Colonic mucosa (tissue), 4 donors: ENCODE measurements around the gene BRPF3. TPM values are rescaled to one million over a fixed set of nuclear protein-coding genes. Genes with fewer than 3 reads are reported as not detected.

Experiments
- DNase-seq: peaks from one replicate; pipeline ENCODE4 v3.0.0-alpha.2; 2020
- H3K27ac ChIP-seq: fragments of 200-600 bp; one replicate; pipeline ENCODE4 v1.8.0; 2021
- H3K27me3 ChIP-seq: fragments of 200-600 bp; one replicate; pipeline ENCODE4 v1.8.0; 2021
- H3K36me3 ChIP-seq: fragments of 200-600 bp; one replicate; pipeline ENCODE4 v1.8.0; 2021
- H3K4me1 ChIP-seq: fragments of 200-600 bp; one replicate; pipeline ENCODE4 v1.8.0; 2021; ENCODE audit warnings: mild to moderate bottlenecking
- H3K4me3 ChIP-seq: fragments of 200-600 bp; one replicate; pipeline ENCODE4 v1.8.0; 2021
- H3K9ac ChIP-seq, 2 donors: one replicate each; pipeline ENCODE4 v1.7.0; 2013; ENCODE audit warnings: control low read depth in 2 of 2, low read depth in 2 of 2, low read length in 2 of 2
- H3K9me3 ChIP-seq: fragments of 200-600 bp; one replicate; pipeline ENCODE4 v1.8.0; 2021
- intact Hi-C: fragments of 100-400 bp; cut with DNase I; formaldehyde crosslinking; loops from one replicate; pipeline ENCODE4 v1.14.1; 2022
- total RNA-seq, 2 donors: library from RNA; stranded (reverse); fragmentation: NEBNext Ultra II Directional in 1 of 2; extraction: Animal tissue kit (Norgen Biotek cat#: 25700) in 1 of 2; gene quantifications; one replicate each; pipeline ENCODE4 v1.2.1, GENCODE V29; 2021
- TF ChIP-seq, protein P1 (sequence below): fragments of 200-600 bp; IDR thresholded peaks from one replicate; pipeline ENCODE4 v1.8.0; 2022; ENCODE audit warnings: antibody characterized with exemption, mild to moderate bottlenecking
- donor health status: healthy.
- donor health status: DM: no; HTN: no; CAD: no.
- donor health status: DM: no; HTN: no; CAD: no.

Gene BRPF3
- total RNA-seq, 2 donors from 2014 or later = 61.3 to 68.2 TPM

DNA sequence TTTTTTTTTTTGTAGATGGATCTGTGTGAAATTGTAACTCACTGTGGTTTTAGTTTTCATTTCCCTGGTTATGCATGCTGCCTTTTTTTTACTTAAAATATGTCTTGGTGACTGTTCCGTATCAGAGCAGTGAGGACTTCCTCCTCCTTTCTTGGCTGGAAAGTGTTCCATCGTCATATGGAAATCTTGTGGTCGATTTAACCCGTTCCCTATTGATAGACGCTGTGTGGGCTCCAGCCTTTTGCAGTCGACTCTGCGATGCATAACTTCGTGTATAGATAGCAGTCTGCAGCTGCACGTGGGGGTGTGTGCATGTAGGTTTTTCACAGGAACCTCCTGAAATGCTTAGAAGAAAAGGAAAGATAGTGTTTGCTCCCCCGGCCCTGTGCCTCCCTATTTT is 45.2 kb downstream of the BRPF3 start:
- no peak overlapping the region for H3K27ac ChIP-seq
- H3K9ac ChIP-seq = no peak overlapping the region
- H3K4me1 ChIP-seq = peaks cover 4% of the 10 kb centered on the region
- DNase-seq = no peak
- intact Hi-C loops = no loop called here
- no peaks in the 10 kb centered on the region for H3K27me3 ChIP-seq
- H3K9me3 ChIP-seq = no peaks in the 10 kb centered on the region
- no peaks in the 10 kb centered on the region for H3K36me3 ChIP-seq
- TF ChIP-seq, protein P1, sequence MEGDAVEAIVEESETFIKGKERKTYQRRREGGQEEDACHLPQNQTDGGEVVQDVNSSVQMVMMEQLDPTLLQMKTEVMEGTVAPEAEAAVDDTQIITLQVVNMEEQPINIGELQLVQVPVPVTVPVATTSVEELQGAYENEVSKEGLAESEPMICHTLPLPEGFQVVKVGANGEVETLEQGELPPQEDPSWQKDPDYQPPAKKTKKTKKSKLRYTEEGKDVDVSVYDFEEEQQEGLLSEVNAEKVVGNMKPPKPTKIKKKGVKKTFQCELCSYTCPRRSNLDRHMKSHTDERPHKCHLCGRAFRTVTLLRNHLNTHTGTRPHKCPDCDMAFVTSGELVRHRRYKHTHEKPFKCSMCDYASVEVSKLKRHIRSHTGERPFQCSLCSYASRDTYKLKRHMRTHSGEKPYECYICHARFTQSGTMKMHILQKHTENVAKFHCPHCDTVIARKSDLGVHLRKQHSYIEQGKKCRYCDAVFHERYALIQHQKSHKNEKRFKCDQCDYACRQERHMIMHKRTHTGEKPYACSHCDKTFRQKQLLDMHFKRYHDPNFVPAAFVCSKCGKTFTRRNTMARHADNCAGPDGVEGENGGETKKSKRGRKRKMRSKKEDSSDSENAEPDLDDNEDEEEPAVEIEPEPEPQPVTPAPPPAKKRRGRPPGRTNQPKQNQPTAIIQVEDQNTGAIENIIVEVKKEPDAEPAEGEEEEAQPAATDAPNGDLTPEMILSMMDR = no peak
- no peak overlapping the region for H3K4me3 ChIP-seq

DNA sequence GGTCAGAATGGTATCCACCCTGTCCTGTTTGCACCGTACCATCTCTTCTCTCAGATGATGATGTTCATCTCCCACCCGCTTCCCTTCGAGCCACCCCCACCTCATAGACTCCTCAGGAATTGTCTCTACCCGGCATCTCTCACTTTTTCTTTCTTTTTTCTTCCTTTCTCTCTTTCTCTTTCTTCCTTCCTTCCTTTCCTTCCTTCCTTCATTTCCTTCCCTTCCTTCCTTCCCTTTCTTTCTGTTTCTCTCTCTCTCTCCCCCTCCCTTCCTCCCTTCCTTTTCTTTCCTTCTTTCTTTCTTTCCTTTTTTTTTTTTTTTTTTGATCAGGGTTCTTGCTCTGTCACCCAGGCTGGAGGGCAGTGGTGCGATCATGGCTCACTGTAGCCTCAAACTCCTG is 45.6 kb downstream of the BRPF3 start:
- Histone ChIP-seq H3K4me1 (peaks cover 4% of the 10 kb centered on the region), H3K9me3 (no peaks in the 10 kb centered on the region), H3K27me3 (no peaks in the 10 kb centered on the region), H3K36me3 (no peaks in the 10 kb centered on the region), H3K4me3 (no peak overlapping the region), H3K27ac (no peak overlapping the region), H3K9ac (no peak overlapping the region)
- intact Hi-C loops = no loop called here
- no peak for DNase-seq
- TF ChIP-seq, protein P1 = no peak

DNA sequence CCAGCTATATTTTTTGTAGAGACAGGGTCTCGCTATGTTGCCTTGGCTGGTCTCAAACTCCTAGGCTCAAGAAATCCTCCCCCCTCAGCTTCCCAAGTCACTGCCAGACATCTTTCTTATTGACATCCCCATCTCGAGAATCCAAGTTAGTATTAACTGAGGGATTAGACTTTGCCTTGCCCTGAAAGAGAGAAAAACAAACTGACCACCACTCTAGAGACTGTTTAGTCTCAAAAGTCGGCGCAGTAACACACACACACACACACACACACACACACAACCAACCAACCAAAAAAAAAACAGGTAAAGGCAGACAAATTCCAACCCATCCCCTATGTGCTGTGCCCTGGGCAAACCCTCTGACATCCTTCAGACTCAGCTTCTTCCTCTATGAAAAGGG is 46.1 kb downstream of the BRPF3 start:
- H3K27me3 ChIP-seq = no peaks in the 10 kb centered on the region
- intact Hi-C loops = no loop called here
- no peaks in the 10 kb centered on the region for H3K9me3 ChIP-seq
- no peak for DNase-seq
- H3K4me1 ChIP-seq = peaks cover 4% of the 10 kb centered on the region
- no peak overlapping the region for H3K4me3 ChIP-seq
- no peak overlapping the region for H3K9ac ChIP-seq
- H3K27ac ChIP-seq = no peak overlapping the region
- TF ChIP-seq, protein P1 = no peak
- no peaks in the 10 kb centered on the region for H3K36me3 ChIP-seq

DNA sequence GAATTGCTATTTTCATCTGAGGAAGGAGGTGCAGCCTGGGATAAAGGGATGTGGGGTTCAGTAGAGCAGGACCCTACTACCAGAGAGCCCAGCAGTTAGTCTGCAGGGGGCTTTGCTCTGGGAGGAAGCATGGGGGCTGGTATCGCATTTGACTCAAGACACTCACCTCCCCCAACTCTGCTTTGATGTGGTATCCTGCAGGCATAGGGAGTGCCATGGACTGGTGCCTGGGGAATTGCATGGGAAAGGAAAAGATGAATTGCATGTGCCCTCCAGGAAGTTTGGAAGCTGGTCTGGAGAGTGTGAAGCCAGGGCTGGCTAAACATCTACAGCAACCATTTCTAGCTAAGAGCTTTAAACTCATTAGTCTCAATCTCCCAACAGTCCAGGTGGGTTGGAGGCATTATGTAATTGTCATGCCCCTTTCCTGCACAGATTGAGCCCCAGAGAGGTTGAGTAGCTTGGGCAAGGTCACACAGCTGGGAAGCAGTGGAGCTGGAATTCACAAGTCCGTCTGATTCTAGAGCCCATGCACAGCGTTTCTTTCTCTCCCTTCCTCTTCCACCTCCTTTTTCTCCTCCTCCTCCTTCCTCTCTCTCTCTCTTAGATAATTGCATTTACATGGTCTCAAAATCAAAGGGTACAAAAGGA is 47.1 kb downstream of the BRPF3 start:
- Histone ChIP-seq H3K27ac (no peak overlapping the region), H3K4me3 (no peak overlapping the region), H3K9ac (no peak overlapping the region), H3K36me3 (no peaks in the 10 kb centered on the region), H3K4me1 (peaks cover 7% of the 10 kb centered on the region), H3K27me3 (no peaks in the 10 kb centered on the region), H3K9me3 (no peaks in the 10 kb centered on the region)
- no peak for DNase-seq
- TF ChIP-seq, protein P1 = no peak
- intact Hi-C loops = no loop called here

DNA sequence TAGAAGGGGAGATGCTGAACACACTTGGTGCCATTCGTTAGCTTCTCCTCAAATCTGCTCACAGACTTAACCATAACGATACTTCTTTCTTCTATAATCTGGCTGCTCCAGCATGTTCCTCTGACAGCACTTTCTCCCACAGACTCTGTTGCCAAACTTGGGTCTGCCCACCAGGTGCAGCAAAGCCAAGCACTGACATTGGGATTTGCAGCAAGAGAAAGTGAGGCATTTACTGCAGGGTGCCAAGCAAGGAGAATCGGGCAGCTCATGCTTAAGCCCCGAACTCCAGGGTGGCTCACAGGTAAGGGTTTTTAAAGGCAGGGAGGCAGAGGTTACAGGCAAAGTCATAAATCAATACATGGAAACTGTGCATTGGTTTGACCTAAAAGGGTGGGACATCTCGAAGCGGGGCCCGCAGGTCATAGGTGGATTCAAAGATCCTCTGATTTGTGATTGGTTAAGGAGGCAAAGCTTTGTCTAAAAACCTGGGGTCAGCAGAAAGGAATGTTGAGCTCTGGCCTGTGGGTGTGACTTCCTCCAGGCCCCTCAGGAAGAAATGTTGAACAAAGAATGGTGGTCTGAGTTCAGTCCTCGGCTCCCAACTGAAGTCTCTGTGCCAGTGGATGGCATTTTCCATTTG is 48.2 kb downstream of the BRPF3 start:
- no peak overlapping the region for H3K9ac ChIP-seq
- intact Hi-C loops = no loop called here
- no peaks in the 10 kb centered on the region for H3K36me3 ChIP-seq
- H3K4me3 ChIP-seq = no peak overlapping the region
- H3K27ac ChIP-seq = no peak overlapping the region
- no peak for DNase-seq
- no peaks in the 10 kb centered on the region for H3K27me3 ChIP-seq
- H3K9me3 ChIP-seq = no peaks in the 10 kb centered on the region
- TF ChIP-seq, protein P1 = no peak
- peaks cover 7% of the 10 kb centered on the region for H3K4me1 ChIP-seq
